ENCODE results near the gene DICER1.

DICER1 gene

GRCh38 chr14:95189367-95190132 lies 32.2 kb upstream of the DICER1 start:
- H4K20me1 ChIP-seq (ENCODE audit: insufficient read depth, low read length), result no peaks in the 10 kb centered on the region
- H3K36me3 ChIP-seq (replicated peaks; ENCODE audit: low read depth, low read length), result no peaks in the 10 kb centered on the region
- H3K79me2 ChIP-seq (ENCODE audit: low read length), result no peaks in the 10 kb centered on the region
- no peaks in the 10 kb centered on the region for H3K9me3 ChIP-seq (ENCODE audit: insufficient read depth, low read length)
- H2AFZ ChIP-seq (ENCODE audit: low read depth, low read length), result no peak overlapping the region
- H3K27ac ChIP-seq (ENCODE audit: low read length), result no peak overlapping the region
- H3K4me2 ChIP-seq (ENCODE audit: low read length), result no peak overlapping the region
- H3K9ac ChIP-seq (ENCODE audit: low read length), result no peak overlapping the region
- H3K4me3 ChIP-seq (ENCODE audit: low read length), result no peak overlapping the region
- no peaks in the 10 kb centered on the region for H3K4me1 ChIP-seq (ENCODE audit: low read length)
- H3K27me3 ChIP-seq (ENCODE audit: low read depth, low read length), result peaks cover 16% of the 10 kb centered on the region
- TF ChIP-seq CTCF (IDR thresholded peaks at IDR 0.05; ENCODE audit: low read depth, low read length), result no peak
- no peak for TF ChIP-seq EZH2phosphoT487 (IDR thresholded peaks at IDR 0.05; ENCODE audit: low read depth)

- H3K79me2 ChIP-seq (ENCODE audit: low read length), result no peaks in the 10 kb centered on the region
- peaks cover 16% of the 10 kb centered on the region for H3K27me3 ChIP-seq (ENCODE audit: low read depth, low read length)
- H3K9me3 ChIP-seq (ENCODE audit: insufficient read depth, low read length), result no peaks in the 10 kb centered on the region
- no peak overlapping the region for H3K27ac ChIP-seq (ENCODE audit: low read length)
- H3K4me1 ChIP-seq (ENCODE audit: low read length), result no peaks in the 10 kb centered on the region
- no peak overlapping the region for H3K4me2 ChIP-seq (ENCODE audit: low read length)
- TF ChIP-seq EZH2phosphoT487 (IDR thresholded peaks at IDR 0.05; ENCODE audit: low read depth), result no peak
- no peak for TF ChIP-seq CTCF (IDR thresholded peaks at IDR 0.05; ENCODE audit: low read depth, low read length)
- no peak overlapping the region for H3K4me3 ChIP-seq (ENCODE audit: low read length)
- H2AFZ ChIP-seq (ENCODE audit: low read depth, low read length), result no peak overlapping the region
- no peaks in the 10 kb centered on the region for H3K36me3 ChIP-seq (replicated peaks; ENCODE audit: low read depth, low read length)
- H3K9ac ChIP-seq (ENCODE audit: low read length), result no peak overlapping the region
- H4K20me1 ChIP-seq (ENCODE audit: insufficient read depth, low read length), result no peaks in the 10 kb centered on the region
These were observed 31.1 kb upstream of the DICER1 start for GRCh38 chr14:95188380-95188779.

DNA sequence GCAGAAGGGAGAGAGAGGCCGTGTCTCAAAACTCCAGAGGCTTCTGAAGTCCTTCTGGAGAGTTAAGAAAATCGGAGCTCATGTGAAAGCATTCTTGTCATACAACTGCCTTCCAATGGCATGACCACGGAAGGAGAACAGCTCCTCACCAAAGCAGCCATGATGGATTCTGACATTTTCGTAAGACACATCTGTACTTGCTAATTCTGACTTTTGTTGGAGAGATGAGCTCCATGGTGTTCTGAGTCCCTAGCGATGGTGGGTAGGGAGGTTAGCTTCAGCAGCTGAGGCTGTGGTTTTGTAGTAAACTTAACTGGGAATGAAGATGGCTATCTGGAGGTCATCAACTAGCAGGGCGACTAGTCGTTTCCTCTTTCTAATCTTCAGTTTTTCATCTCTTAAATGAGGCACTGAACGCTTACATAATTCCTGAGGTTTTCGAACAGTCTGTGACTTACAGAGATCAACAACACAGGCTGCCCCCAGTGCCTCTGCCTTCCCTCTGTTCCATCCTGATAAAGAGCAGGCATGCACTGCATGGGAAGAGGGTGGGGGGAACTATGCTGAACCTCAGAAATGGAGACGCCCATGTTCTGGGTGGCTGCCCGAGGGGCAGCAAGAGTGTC lies 28.6 kb upstream of the DICER1 start:
- no peak overlapping the region for H3K27ac ChIP-seq (ENCODE audit: low read length)

More for the DNA sequence above, 28.6 kb upstream of the DICER1 start:
- H3K4me3 ChIP-seq (ENCODE audit: low read length), result no peak overlapping the region
- no peak overlapping the region for H3K9ac ChIP-seq (ENCODE audit: low read length)
- no peaks in the 10 kb centered on the region for H3K79me2 ChIP-seq (ENCODE audit: low read length)
- no peaks in the 10 kb centered on the region for H3K36me3 ChIP-seq (replicated peaks; ENCODE audit: low read depth, low read length)
- no peaks in the 10 kb centered on the region for H4K20me1 ChIP-seq (ENCODE audit: insufficient read depth, low read length)
- no peak overlapping the region for H3K4me2 ChIP-seq (ENCODE audit: low read length)
- no peaks in the 10 kb centered on the region for H3K9me3 ChIP-seq (ENCODE audit: insufficient read depth, low read length)
- no peak overlapping the region for H2AFZ ChIP-seq (ENCODE audit: low read depth, low read length)
- TF ChIP-seq CTCF (IDR thresholded peaks at IDR 0.05; ENCODE audit: low read depth, low read length) (no peak), EZH2phosphoT487 (IDR thresholded peaks at IDR 0.05; ENCODE audit: low read depth) (no peak)
- H3K27me3 ChIP-seq (ENCODE audit: low read depth, low read length), result peaks cover 16% of the 10 kb centered on the region
- no peaks in the 10 kb centered on the region for H3K4me1 ChIP-seq (ENCODE audit: low read length)
